HepG2 (cell line): ENCODE data around the gene PSMG3. TPM values are rescaled to one million over a fixed set of nuclear protein-coding genes. Genes with fewer than 3 reads are reported as not detected.
A peak's percentile ranks its signal among the peaks of the same experiment; 100 is the strongest.

Source experiments
- ATAC-seq: fragments of 200-7000 bp; cut with Tn5 transposase; 3 replicates; pipeline ENCODE4 v1.9.1; 2020; ENCODE audit warnings: mild to moderate bottlenecking, moderate library complexity
- BruUV-seq: library from RNA; stranded (reverse); fragments of 400-500 nt; replicated peaks from 2 replicates; lab custom pipeline; 2021; lab: Mats Ljungman, UMichigan
- CTCF ChIA-PET: fragments of 300-600 bp; formaldehyde crosslinking; extraction: SDS; loops from one replicate; lab custom pipeline; 2021; ENCODE audit warnings: low total read pairs, inconsistent platforms, low intra/inter-chr PET ratio; lab: Yijun Ruan, JAX
- POLR2A ChIA-PET: fragments of 350-600 bp; sonication (Branson Sonifier 250); formaldehyde crosslinking; loops from one replicate; lab custom pipeline; 2020; ENCODE audit warnings: antibody characterized with exemption, inconsistent platforms; lab: Yijun Ruan, JAX
- DNase-seq: peaks from one replicate; pipeline ENCODE4 v3.0.0-alpha.2; 2015; ENCODE audit warnings: low spot score
- FAIRE-seq: peaks from 3 replicates; lab custom pipeline; 2011; peaks lifted over from hg19 to GRCh38; lab: Jason Lieb, UNC
- H2AFZ ChIP-seq: one replicate; pipeline ENCODE4 v1.6.1; 2011; ENCODE audit warnings: low read length, inconsistent platforms
- H3K27ac ChIP-seq: fragments of 300-600 bp; 3 replicates; pipeline ENCODE4 v1.8.0; 2011; ENCODE audit warnings: mixed run types, mild to moderate bottlenecking, mixed read lengths, low read length, inconsistent platforms; ENCODE audit not compliant: insufficient read depth; ENCODE audit errors: extremely low read length
- H3K27me3 ChIP-seq, 2 experiments: fragments of 200-600 bp in 1 of 2; 2 replicates in 1 of 2; 3 replicates in 1 of 2; pipeline versions ENCODE4 v1.6.0 to v1.8.0; 2011; ENCODE audit warnings: low read length in 2 of 2, mild to moderate bottlenecking in 2 of 2, moderate library complexity in 2 of 2, inconsistent platforms in 1 of 2; ENCODE audit not compliant: insufficient read depth in 2 of 2, control insufficient read depth in 1 of 2
- H3K36me3 ChIP-seq, 2 experiments: fragments of 200-600 bp in 1 of 2; replicated peaks in 1 of 2; 2 replicates in 1 of 2; 3 replicates in 1 of 2; pipeline versions ENCODE4 v1.5.1 to v1.8.0; 2011; ENCODE audit warnings: low read length in 2 of 2, inconsistent platforms in 1 of 2; ENCODE audit not compliant: insufficient read depth in 2 of 2, control insufficient read depth in 1 of 2
- H3K4me1 ChIP-seq: 2 replicates; pipeline ENCODE4 v1.5.1; 2012; ENCODE audit warnings: low read length, inconsistent platforms; ENCODE audit not compliant: insufficient read depth
- H3K4me2 ChIP-seq: 2 replicates; pipeline ENCODE4 v1.6.0; 2011; ENCODE audit warnings: low read depth, low read length, inconsistent platforms
- H3K4me3 ChIP-seq, 3 experiments: fragments of 200-600 bp in 1 of 3; sonication (generic), shearing (Covaris generic) in 1 of 3; replicated peaks in 1 of 3; 2 replicates each; pipeline ENCODE4 v1.5.1; 2011 to 2016; ENCODE audit warnings: low read length in 3 of 3, inconsistent platforms in 2 of 3, low read depth in 2 of 3, mild to moderate bottlenecking in 2 of 3, control low read depth in 1 of 3, mixed read lengths in 1 of 3; ENCODE audit not compliant: insufficient read depth in 1 of 3
- H3K79me2 ChIP-seq: one replicate; pipeline ENCODE4 v1.6.1; 2011; ENCODE audit warnings: low read length, inconsistent platforms; ENCODE audit not compliant: insufficient read depth
- H3K9ac ChIP-seq: 2 replicates; pipeline ENCODE4 v1.6.0; 2011; ENCODE audit warnings: mild to moderate bottlenecking, low read depth, low read length, inconsistent platforms; ENCODE audit not compliant: insufficient read depth
- H3K9me3 ChIP-seq: 2 replicates; pipeline ENCODE4 v1.5.1; 2012; ENCODE audit warnings: mild to moderate bottlenecking, low read length
- H4K20me1 ChIP-seq: 2 replicates; pipeline ENCODE4 v1.6.0; 2011; ENCODE audit warnings: inconsistent platforms, mild to moderate bottlenecking, low read length, moderate library complexity; ENCODE audit not compliant: insufficient read depth
- CREB1 ChIP-seq, 2 experiments: fragments of 450-650 bp in 1 of 2; IDR thresholded peaks; 2 replicates each; pipeline ENCODE4 v1.6.1; 2016 to 2017; ENCODE audit warnings: control low read depth in 1 of 2, mild to moderate bottlenecking in 1 of 2, missing compliant biosample characterization in 1 of 2, missing genetic modification characterization in 1 of 2
- NKX3-1 ChIP-seq: sonication (generic); formaldehyde crosslinking; IDR thresholded peaks from 2 replicates; pipeline ENCODE4 v1.5.0; 2020; ENCODE audit warnings: missing genetic modification reagents
- RAD21 ChIP-seq: fragments of 450-650 bp; formaldehyde crosslinking; IDR thresholded peaks from 2 replicates; pipeline ENCODE4 v1.5.0; 2020; ENCODE audit warnings: mild to moderate bottlenecking
- SMC3 ChIP-seq: IDR thresholded peaks from 2 replicates; pipeline ENCODE4 v1.6.1; 2011; ENCODE audit warnings: low read length, improper control_type of control experiment
- STAG1 ChIP-seq: sonication (generic); formaldehyde crosslinking; IDR thresholded peaks from 2 replicates; pipeline ENCODE4 v1.4.0; 2020; ENCODE audit warnings: missing genetic modification reagents
- ZNF230 ChIP-seq: sonication (generic); formaldehyde crosslinking; IDR thresholded peaks from 2 replicates; pipeline ENCODE4 v1.4.0; 2020; ENCODE audit warnings: mild to moderate bottlenecking, missing genetic modification reagents
- ZNF619 ChIP-seq: sonication (generic); formaldehyde crosslinking; IDR thresholded peaks from 2 replicates; pipeline ENCODE4 v1.4.0; 2020; ENCODE audit warnings: mild to moderate bottlenecking, missing genetic modification reagents
- WGBS: methylation state at CpG from one replicate; pipeline ENCODE4 v1.1.6; 2017; ENCODE audit warnings: low lambda C conversion rate; 5-methylcytosine and 5-hydroxymethylcytosine counted together
- in situ Hi-C: cut with HindIII; loops from 2 replicates; pipeline ENCODE4 v1.10.0; 2017; ENCODE audit warnings: low pct_unique_long_range_greater_than_20kb; ENCODE audit not compliant: extremely low pct_ligation_motif_present
- intact Hi-C: fragments of 100-400 bp; cut with micrococcal nuclease; formaldehyde crosslinking; loops from one replicate; pipeline ENCODE4 v1.10.0; 2022; ENCODE audit not compliant: unreplicated experiment
- polyA plus RNA-seq, 8 experiments: library from polyadenylated mRNA; depleted of rRNA in 3 of 8; stranded (reverse) in 7 of 8; unstranded in 1 of 8; fragments of >200 nt; fragmentation: Illumina TruSeq in 4 of 8; extraction: Trizol in 4 of 8; gene quantifications; 2 replicates each; pipeline versions ENCODE4 v1.2.1 to v1.2.3, GENCODE V29; 2011 to 2016; ENCODE audit warnings: low read depth in 4 of 8, missing spikeins in 1 of 8, mixed read lengths in 1 of 8; ENCODE audit not compliant: insufficient read depth in 1 of 8
- total RNA-seq, 5 experiments: library from RNA; depleted of rRNA; stranded (reverse); fragments of >200 nt; fragmentation: Illumina TruSeq; extraction: Trizol; gene quantifications; 2 replicates each; pipeline ENCODE4 v1.2.3, GENCODE V29; 2016; ENCODE audit warnings: low read depth in 1 of 5
- TF ChIP-seq, protein P1 (sequence below): sonication (generic); formaldehyde crosslinking; IDR thresholded peaks from 2 replicates; pipeline ENCODE4 v1.4.0; 2020; ENCODE audit warnings: mild to moderate bottlenecking, missing genetic modification reagents
- TF ChIP-seq, protein P2 (sequence below): sonication (generic); formaldehyde crosslinking; IDR thresholded peaks from 2 replicates; pipeline ENCODE4 v1.4.0; 2020; ENCODE audit warnings: missing genetic modification reagents

Gene PSMG3
- total and polyA plus RNA-seq, 2 of the 13 experiments (the other 11 are each of a cell fraction or from before 2014, with no cell fraction given) = 29.6 to 48.4 TPM

DNA sequence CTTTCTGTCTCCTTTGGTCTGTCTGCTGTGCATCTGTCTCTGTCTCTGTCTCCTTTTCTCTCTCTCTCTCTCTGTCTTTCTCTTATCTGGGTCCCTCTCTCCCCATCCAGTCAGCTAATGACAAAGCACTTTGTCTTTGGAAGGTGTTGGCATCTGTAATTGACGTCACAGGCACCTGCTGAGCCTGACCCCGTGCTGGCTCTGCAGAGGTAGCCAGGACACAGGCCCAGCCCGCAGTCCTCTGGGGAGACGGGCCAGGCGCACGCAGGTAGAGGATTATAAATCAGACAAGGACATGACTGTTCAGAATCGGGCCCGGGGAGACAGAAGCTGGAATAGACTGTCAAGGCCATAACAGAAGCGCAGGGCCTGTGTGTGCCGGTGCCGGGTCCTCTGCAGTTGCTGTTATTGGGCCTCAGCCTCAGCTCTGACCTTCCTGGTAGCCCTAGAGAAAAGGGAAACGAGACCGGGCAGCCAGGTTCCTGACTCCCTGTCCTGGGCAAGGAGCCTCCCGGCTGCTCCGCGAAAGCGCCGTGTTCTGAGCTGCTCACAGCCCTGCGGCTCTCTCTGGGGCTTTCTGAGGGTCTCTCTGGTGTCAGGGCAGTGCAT is 10.7 kb upstream of the PSMG3 start:
- DNase-seq = no peak
- TF ChIP-seq CREB1 (IDR thresholded peaks at IDR 0.05) (peak; percentile 73), CREB1 (CRISPR knock-in tag; IDR thresholded peaks at IDR 0.05) (no peak), ZNF619 (CRISPR knock-in tag) (no peak)
- Histone ChIP-seq H3K4me3 (no peak overlapping the region), H4K20me1 (no peaks in the 10 kb centered on the region), H3K4me1 (no peaks in the 10 kb centered on the region), H3K27ac (no peak overlapping the region), H3K79me2 (no peaks in the 10 kb centered on the region), H3K9me3 (no peaks in the 10 kb centered on the region), H2AFZ (no peak overlapping the region), H3K4me2 (no peak overlapping the region), H3K9ac (no peak overlapping the region), H3K27me3 (peaks cover 0 to 19% of the 10 kb centered on the region in 2 experiments; a peak in 3 of 5 replicates), H3K36me3 (no peaks in the 10 kb centered on the region)
- in situ Hi-C loops = loop anchor here (10.0 to 25.0 kb wide), 2 partner anchors 174 to 632 kb away; no protein-coding TSS in a partner anchor
- no peak for FAIRE-seq
- no TSS peak for BruUV-seq
- 60% methylated on average over 16 of the region's 19 CpGs for WGBS
- intact Hi-C loops = no loop called here
- ChIA-PET CTCF (interaction anchor here (1.6 kb wide), 1 partner anchor 13 kb away, joined by 6 read pairs; no protein-coding TSS in a partner anchor), POLR2A (no interaction called here)
- no peak for ATAC-seq

DNA sequence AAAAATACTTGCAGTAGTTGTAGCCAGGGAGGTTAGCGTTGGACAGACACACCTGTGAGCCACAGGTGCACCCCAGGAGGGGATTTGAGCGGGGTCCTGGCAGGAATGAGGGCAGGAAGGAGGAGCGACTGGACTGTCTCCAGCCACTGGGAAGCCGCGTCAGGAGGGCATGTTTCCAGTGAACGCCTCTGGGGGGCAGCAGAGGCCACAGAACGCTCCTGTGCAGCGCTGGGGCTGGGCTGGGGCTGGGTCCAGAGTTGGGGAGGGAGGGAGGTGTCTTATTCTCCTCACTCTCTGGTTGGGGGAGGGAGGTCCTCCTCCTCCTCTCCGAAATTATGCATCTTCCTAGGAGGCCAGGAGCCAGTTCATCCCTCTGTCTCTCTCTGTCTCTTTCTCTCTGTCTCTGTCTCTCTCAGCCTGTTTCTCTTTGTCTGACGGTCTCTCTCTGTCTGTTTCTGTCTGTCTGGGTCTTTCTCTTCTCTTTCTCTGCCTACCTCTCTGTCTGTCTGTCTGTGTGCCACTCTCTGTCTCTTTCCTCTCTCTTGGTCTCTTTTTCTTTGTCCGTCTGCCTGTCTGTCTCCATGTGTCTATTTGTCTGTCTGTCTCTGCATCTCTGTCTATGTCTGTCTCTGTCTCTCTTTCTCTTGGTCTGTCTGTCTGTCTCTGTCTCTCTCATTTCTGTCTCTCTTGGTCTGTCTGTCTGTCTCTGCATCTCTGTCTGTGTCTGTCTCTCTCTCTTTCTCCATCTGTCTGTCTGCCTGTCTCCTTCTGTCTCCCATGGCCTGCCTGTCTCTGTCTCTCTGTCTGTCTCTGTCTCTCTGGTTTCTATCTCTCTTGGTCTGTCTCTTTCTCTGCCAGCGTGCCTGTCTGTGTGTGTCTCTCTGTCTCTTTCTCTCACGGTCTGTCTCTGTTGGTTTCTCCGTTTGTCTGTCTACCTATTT is 9.9 kb upstream of the PSMG3 start:
- Histone ChIP-seq H3K36me3 (no peaks in the 10 kb centered on the region), H4K20me1 (no peaks in the 10 kb centered on the region), H3K27ac (no peak overlapping the region), H3K9me3 (no peaks in the 10 kb centered on the region), H3K27me3 (peaks cover 0 to 12% of the 10 kb centered on the region in 2 experiments; a peak in 3 of 5 replicates), H3K79me2 (no peaks in the 10 kb centered on the region), H2AFZ (no peak overlapping the region), H3K9ac (no peak overlapping the region), H3K4me1 (no peaks in the 10 kb centered on the region), H3K4me2 (no peak overlapping the region), H3K4me3 (no peak overlapping the region)
- intact Hi-C loops (loop anchor here (5.0 kb wide), 1 partner anchor 178 kb away; no protein-coding TSS in a partner anchor), in situ Hi-C loops (loop anchor here (10.0 to 25.0 kb wide), 2 partner anchors 175 to 633 kb away; no protein-coding TSS in a partner anchor)
- BruUV-seq = no TSS peak
- ChIA-PET CTCF (interaction anchor here (0.8 to 1.6 kb wide), 3 partner anchors 14 to 180 kb away, joined by 3 to 6 read pairs (median 4); no protein-coding TSS in a partner anchor), POLR2A (no interaction called here)
- ATAC-seq (peak; percentile 98), FAIRE-seq (peak; percentile 46), DNase-seq (peak; percentile 41)
- 13% methylated on average over 11 of the region's 14 CpGs for WGBS
- TF ChIP-seq, protein P1, sequence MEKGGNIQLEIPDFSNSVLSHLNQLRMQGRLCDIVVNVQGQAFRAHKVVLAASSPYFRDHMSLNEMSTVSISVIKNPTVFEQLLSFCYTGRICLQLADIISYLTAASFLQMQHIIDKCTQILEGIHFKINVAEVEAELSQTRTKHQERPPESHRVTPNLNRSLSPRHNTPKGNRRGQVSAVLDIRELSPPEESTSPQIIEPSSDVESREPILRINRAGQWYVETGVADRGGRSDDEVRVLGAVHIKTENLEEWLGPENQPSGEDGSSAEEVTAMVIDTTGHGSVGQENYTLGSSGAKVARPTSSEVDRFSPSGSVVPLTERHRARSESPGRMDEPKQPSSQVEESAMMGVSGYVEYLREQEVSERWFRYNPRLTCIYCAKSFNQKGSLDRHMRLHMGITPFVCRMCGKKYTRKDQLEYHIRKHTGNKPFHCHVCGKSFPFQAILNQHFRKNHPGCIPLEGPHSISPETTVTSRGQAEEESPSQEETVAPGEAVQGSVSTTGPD = no peak
- TF ChIP-seq SMC3 = peak; percentile 4; the same call in 1 of the 2 replicates
- peak; percentile 93 for TF ChIP-seq STAG1 (CRISPR knock-in tag)
- TF ChIP-seq NKX3-1 (CRISPR knock-in tag) = no peak
- TF ChIP-seq, protein P2, sequence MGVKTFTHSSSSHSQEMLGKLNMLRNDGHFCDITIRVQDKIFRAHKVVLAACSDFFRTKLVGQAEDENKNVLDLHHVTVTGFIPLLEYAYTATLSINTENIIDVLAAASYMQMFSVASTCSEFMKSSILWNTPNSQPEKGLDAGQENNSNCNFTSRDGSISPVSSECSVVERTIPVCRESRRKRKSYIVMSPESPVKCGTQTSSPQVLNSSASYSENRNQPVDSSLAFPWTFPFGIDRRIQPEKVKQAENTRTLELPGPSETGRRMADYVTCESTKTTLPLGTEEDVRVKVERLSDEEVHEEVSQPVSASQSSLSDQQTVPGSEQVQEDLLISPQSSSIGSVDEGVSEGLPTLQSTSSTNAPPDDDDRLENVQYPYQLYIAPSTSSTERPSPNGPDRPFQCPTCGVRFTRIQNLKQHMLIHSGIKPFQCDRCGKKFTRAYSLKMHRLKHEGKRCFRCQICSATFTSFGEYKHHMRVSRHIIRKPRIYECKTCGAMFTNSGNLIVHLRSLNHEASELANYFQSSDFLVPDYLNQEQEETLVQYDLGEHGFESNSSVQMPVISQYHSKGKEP (CRISPR knock-in tag) = no peak
- TF ChIP-seq ZNF230 (CRISPR knock-in tag) = no peak
- TF ChIP-seq RAD21 = peak; percentile 86
